PFSK-1 (cell line): ENCODE data around the gene GPR26.

ENCODE experiments used
- POLR2AphosphoS5 ChIP-seq: IDR thresholded peaks from 2 replicates; pipeline ENCODE4 v1.6.1; 2012; ENCODE audit warnings: low read depth, mild to moderate bottlenecking, control low read depth, low read length, moderate library complexity
- SIN3A ChIP-seq: IDR thresholded peaks from 2 replicates; pipeline ENCODE4 v1.6.1; 2012; ENCODE audit warnings: mild to moderate bottlenecking, low read length, moderate library complexity, borderline replicate concordance; ENCODE audit not compliant: insufficient read depth

DNA sequence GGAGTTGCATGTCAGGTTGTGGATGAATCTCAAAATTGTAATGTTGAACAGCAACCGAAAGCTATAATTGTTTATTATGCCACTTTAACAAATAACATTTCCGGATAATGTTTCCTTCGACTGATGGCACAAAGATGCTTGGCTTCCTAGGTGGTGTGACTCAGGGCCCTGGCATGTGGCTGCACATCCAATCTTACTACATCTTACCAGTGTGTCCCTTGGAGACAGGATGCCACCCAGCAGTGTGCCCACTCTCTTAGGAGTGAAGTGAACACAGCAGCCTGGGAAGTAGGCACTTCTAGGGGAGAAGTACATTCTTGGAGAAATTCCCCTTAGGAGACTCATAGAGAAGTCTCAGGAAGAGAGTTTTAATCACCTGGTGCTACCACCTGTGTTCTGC lies 33.0 kb upstream of the GPR26 start:
- TF ChIP-seq POLR2AphosphoS5 (no peak), SIN3A (no peak)
